Esophagus (tissue), 2 donors: ENCODE data around the gene VEPH1. TPM values are rescaled to one million over a fixed set of nuclear protein-coding genes. Genes with fewer than 3 reads are reported as not detected.

Source experiments
- H3K27ac ChIP-seq, 2 donors: one replicate each; pipeline ENCODE4 v1.5.1; 2013; ENCODE audit warnings: low read depth in 2 of 2, mild to moderate bottlenecking in 2 of 2, inconsistent platforms in 1 of 2, low read length in 1 of 2, moderate library complexity in 1 of 2
- H3K27me3 ChIP-seq, 2 donors: one replicate each; pipeline ENCODE4 v1.6.1; 2013; ENCODE audit warnings: low read length in 2 of 2, control low read depth in 1 of 2, mild to moderate bottlenecking in 1 of 2; ENCODE audit not compliant: insufficient read depth in 2 of 2, control insufficient read depth in 1 of 2
- H3K36me3 ChIP-seq, 2 donors: one replicate each; pipeline ENCODE4 v1.6.1; 2013; ENCODE audit warnings: low read length in 1 of 2; ENCODE audit not compliant: control insufficient read depth in 2 of 2, insufficient read depth in 2 of 2
- H3K4me1 ChIP-seq, 2 donors: one replicate each; pipeline ENCODE4 v1.6.1; 2013; ENCODE audit warnings: low read length in 1 of 2; ENCODE audit not compliant: control insufficient read depth in 2 of 2, insufficient read depth in 2 of 2
- H3K4me3 ChIP-seq, 2 donors: one replicate each; pipeline ENCODE4 v1.5.1; 2013; ENCODE audit warnings: low read length in 2 of 2, mild to moderate bottlenecking in 2 of 2, low read depth in 1 of 2, moderate library complexity in 1 of 2
- H3K9me3 ChIP-seq, 2 donors: one replicate each; pipeline ENCODE4 v1.6.1; 2013; ENCODE audit warnings: mild to moderate bottlenecking in 2 of 2, low read depth in 1 of 2, low read length in 1 of 2, moderate library complexity in 1 of 2; ENCODE audit not compliant: control insufficient read depth in 2 of 2, insufficient read depth in 1 of 2
- WGBS, 2 donors: extraction: QIAGEN DNeasy Blood & Tissue Kit; methylation state at CpG; one replicate each; pipeline ENCODE4 v1.1.7; 2013; 5-methylcytosine and 5-hydroxymethylcytosine counted together
- polyA plus RNA-seq, 2 donors: library from polyadenylated mRNA; stranded (reverse); fragments of 200-250 nt; gene quantifications; one replicate each; pipeline ENCODE4 v1.2.3, GENCODE V29; 2013
- donor health status: healthy with polysubstance abuse.
- donor health status: Bipolar disorder and iron deficiency.

Gene VEPH1
- polyA plus RNA-seq, 2 donors = 0.07 to 0.08 TPM

DNA sequence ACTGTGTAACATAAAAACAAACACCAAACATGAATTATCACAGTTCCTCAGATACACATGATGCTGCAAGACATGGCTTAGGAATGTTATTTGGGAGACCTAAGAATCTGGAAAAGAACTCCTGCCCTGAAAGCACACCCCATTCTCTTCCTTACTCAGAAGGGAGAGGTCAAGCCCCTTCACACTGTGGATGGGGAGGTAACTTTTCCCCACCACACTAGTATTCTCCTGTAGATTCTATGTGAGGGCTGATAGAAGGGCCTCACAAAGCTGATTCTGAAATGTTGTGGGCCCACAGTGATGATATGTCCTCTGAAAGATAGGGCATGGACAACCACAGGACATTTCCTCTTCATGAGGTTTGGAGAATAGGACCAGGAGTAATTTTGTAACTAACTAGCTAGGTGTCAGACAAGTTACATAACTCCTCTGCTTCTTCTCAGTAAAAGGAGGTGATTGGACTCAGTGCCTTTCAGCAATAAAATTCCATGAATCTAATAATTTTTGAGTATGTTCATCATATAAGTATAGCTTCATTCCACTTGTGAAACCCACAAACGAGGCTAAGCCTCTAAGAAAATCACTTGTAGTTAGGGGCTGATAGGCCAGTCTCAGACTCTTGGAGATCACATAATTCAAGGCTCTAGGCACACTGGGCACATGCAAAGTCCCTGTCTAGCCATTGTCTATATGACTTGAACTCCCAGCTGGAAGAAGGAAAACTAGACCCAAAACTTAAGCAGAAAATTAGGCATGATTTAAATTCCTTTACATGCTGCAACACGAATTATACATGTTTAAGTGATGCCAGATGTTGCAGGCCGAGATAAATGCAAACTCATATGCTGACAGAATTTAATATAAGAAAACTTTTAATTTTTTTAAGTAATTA is 59.1 kb downstream of the VEPH1 start:
- H3K27ac ChIP-seq = no peak overlapping the region
- H3K4me1 ChIP-seq = no peaks in the 10 kb centered on the region
- no peak overlapping the region for H3K4me3 ChIP-seq
- H3K27me3 ChIP-seq = no peaks in the 10 kb centered on the region
- H3K36me3 ChIP-seq = no peaks in the 10 kb centered on the region
- no peaks in the 10 kb centered on the region for H3K9me3 ChIP-seq
- WGBS, 2 donors = 47 to 56% methylated on average over 3 of the region's 3 CpGs

DNA sequence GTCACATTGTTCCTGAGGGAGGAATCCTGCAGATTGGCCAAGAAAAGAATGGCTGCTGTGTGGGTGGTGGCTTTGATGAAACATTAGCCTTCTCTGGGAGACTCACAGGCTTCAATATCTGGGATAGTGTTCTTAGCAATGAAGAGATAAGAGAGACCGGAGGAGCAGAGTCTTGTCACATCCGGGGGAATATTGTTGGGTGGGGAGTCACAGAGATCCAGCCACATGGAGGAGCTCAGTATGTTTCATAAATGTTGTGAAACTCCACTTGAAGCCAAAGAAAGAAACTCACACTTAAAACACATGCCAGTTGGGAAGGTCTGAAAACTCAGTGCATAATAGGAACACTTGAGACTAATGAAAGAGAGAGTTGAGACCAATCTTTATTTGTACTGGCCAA is 60.5 kb downstream of the VEPH1 start:
- Histone ChIP-seq H3K4me1 (no peaks in the 10 kb centered on the region), H3K27ac (no peak overlapping the region), H3K4me3 (no peak overlapping the region), H3K27me3 (peaks cover 0 to 2% of the 10 kb centered on the region in 2 donors), H3K36me3 (no peaks in the 10 kb centered on the region), H3K9me3 (no peaks in the 10 kb centered on the region)
- WGBS, 2 donors = 72 to 81% methylated on average over 2 of the region's 2 CpGs

DNA sequence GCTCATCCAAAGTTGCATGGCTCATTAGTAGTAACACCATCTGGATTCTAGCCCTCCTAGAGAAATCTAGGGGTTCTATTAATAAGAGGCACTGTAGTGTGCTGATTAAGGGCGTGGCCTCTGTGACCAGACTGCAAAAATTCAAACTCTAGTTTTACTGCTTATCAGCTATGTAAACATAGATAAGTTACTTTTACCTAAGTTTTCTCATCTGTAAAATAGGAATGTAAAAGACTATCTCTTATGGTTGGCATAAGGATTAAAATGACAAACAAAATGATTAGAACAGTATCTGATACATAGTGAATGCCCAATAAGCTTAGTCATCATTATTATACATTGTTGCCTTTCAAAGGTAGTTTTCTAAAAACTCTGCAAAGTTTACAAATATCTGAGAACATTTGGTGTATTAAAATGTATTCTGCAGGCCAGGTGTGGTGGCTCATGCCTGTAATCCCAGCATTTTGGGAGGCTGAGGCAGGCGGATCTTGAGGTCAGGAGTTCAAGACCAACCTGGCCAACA is 62.1 kb downstream of the VEPH1 start:
- Histone ChIP-seq H3K4me1 (peaks cover 0 to 4% of the 10 kb centered on the region in 2 donors), H3K36me3 (no peaks in the 10 kb centered on the region), H3K27ac (no peak overlapping the region), H3K4me3 (no peak overlapping the region), H3K9me3 (no peaks in the 10 kb centered on the region), H3K27me3 (peaks cover 2 to 3% of the 10 kb centered on the region in 2 donors)
- 78 to 85% methylated on average over 2 of the region's 2 CpGs for WGBS, 2 donors

DNA sequence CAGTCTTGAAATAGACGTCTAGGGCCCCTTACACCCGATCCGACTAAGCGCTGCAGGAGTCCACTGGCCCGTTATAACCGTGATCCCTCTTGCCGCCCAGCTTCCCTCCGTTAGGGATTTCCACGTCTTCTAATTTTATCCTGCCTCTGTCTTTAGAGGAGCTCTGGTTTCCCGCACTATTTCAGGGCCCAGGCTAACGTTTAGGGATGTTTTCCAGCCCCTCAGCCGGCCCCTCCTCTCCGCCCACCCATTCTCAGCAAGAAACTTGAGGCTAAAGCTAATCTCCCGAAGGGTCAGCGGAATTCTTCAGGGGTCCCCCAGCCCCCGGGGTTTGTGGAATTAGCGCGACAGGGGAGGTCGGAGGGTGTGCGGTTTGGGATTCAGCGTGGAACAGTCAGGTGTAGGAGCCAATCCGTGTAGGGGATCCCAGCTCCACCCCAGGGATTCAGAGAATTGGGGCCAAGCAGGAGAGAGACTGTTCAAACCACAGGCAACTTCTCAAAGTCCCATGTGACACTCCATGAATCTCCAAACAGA is 65.0 kb downstream of the VEPH1 start:
- Histone ChIP-seq H3K27me3 (peaks cover 2 to 3% of the 10 kb centered on the region in 2 donors), H3K36me3 (no peaks in the 10 kb centered on the region), H3K9me3 (no peaks in the 10 kb centered on the region), H3K27ac (no peak overlapping the region), H3K4me3 (peak overlapping the region; percentile 30 to 42), H3K4me1 (peaks cover 0 to 4% of the 10 kb centered on the region in 2 donors)
- 1 to 4% methylated on average over 22 of the region's 22 CpGs for WGBS, 2 donors

DNA sequence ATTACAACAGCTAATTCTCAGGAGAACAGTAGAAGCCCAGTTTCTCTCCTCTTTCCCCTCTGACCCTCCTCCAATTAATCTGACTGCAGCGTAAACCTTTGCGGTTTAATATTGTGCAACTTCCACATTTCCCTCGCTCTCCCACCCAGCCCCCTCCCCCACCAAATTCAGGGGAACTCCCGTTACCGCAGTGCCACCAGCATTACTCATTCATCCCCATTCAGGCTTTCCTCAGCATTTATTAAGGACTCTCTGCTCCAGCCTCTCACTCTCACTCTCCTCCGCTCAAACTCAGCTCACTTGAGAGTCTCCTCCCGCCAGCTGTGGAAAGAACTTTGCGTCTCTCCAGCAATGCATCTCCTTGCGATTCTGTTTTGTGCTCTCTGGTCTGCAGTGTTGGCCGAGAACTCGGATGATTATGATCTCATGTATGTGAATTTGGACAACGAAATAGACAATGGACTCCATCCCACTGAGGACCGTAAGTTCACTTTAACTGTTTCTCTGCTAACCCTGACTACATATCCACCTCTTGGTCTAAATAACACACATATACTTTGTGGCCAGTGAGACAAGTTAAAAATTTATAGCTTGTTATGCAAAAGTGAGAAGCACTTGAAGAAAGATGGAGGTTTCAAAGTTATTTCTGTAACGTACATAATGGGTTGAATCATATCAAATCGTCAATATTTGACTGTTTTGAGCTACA is 66.5 kb downstream of the VEPH1 start, which contains the start of gene PTX3:
TSS of gene PTX3 (plus strand) at position 268 of the 709 bp plus-strand sequence. CDS start at position 352, 84 bp downstream.
- Histone ChIP-seq H3K27me3 (peaks cover 2 to 3% of the 10 kb centered on the region in 2 donors), H3K9me3 (no peaks in the 10 kb centered on the region), H3K36me3 (no peaks in the 10 kb centered on the region), H3K4me1 (peaks cover 0 to 4% of the 10 kb centered on the region in 2 donors), H3K27ac (no peak within 1 kb of the TSS), H3K4me3 (peak within 1 kb of the TSS; percentile 30 to 42)
- WGBS, 2 donors = 9 to 10% methylated on average over 15 of the region's 15 CpGs

DNA sequence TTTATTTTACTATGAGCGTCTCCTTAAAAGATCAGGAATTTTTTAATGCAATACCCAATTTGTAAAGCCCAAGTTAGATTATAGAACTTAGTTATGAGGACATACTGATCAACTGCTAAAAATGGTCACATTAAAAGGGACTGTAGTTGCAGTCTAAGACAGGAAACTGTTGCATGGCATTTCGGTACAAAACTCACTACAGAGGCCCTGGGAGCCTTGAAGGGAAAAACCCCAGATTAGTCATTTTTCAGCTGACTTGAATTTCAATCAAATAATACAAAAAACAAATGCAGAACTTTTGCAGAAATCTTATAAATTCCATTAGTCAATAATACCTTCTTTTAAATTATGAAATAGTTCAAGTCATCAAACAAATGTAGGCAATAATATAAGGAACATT is 73.5 kb downstream of the VEPH1 start:
- Histone ChIP-seq H3K4me3 (no peak overlapping the region), H3K27me3 (no peaks in the 10 kb centered on the region), H3K36me3 (no peaks in the 10 kb centered on the region), H3K9me3 (peaks cover 0 to 4% of the 10 kb centered on the region in 2 donors), H3K27ac (no peak overlapping the region), H3K4me1 (no peaks in the 10 kb centered on the region)
- 67 to 69% methylated on average over 2 of the region's 2 CpGs for WGBS, 2 donors

DNA sequence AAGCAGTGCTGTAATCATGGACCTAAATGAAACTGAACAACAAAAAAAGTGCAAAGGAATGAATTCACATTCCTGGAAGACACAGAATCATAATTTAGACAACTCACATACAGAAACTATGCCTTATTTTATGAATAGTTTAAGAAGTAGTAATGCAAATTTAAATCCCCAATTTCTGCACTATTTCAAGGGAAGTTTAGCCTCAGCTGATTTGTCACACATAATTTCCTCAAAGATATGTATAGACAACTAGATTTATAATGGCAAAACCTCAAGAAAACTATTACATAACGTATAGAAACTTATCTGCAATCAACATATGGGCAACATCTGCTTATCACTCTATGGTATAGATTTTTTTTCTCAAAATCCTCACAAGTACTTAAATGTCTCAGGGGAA is 74.4 kb downstream of the VEPH1 start:
- no peak overlapping the region for H3K4me3 ChIP-seq
- peaks cover 0 to 4% of the 10 kb centered on the region in 2 donors for H3K9me3 ChIP-seq
- H3K4me1 ChIP-seq = no peaks in the 10 kb centered on the region
- 56 to 71% methylated on average over 1 of the region's 1 CpG for WGBS, 2 donors
- H3K27me3 ChIP-seq = no peaks in the 10 kb centered on the region
- H3K36me3 ChIP-seq = no peaks in the 10 kb centered on the region
- H3K27ac ChIP-seq = no peak overlapping the region

DNA sequence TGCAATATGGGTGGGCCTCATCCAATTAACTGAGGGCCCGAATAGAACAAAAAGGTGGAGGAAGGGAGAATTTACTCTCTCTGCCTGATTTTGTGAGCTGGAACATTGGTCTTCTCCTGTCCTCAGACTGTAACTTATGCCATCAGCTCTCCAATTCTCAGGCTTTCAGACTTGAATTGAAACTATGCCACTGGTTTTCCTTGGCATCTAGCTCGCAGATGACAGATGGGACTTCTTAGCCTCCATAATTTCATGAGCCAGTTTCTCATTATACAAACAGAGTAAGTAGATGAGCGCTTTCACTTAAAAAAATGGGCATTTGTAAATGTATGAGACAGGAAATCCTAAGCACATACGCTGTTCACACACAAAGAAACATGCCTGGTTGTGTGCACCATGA is 75.3 kb downstream of the VEPH1 start:
- H3K4me3 ChIP-seq = no peak overlapping the region
- no peak overlapping the region for H3K27ac ChIP-seq
- H3K9me3 ChIP-seq = peaks cover 0 to 4% of the 10 kb centered on the region in 2 donors
- no peaks in the 10 kb centered on the region for H3K4me1 ChIP-seq
- H3K36me3 ChIP-seq = no peaks in the 10 kb centered on the region
- WGBS, 2 donors = 75 to 83% methylated on average over 4 of the region's 4 CpGs
- no peaks in the 10 kb centered on the region for H3K27me3 ChIP-seq

DNA sequence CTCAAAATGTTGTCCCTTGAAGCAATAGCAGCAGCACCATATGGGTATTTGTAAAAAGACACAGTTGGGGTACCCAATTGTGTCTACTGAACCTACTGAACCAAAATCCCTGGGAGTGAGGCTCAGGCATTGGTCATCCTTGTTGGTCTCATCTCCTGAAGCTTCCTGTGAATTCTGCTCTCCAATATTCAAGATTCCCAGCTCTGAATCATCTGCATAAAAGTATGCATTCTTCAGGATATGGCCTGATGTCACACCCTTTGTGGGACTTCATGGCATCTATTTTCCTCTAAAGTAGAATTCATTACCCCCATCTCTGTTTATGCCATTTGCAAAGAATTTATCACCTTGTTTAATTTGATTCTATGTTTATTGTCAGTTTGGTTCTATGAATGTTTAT is 79.9 kb downstream of the VEPH1 start:
- Histone ChIP-seq H3K4me3 (no peak overlapping the region), H3K27me3 (no peaks in the 10 kb centered on the region), H3K27ac (no peak overlapping the region), H3K36me3 (no peaks in the 10 kb centered on the region), H3K4me1 (no peaks in the 10 kb centered on the region), H3K9me3 (peaks cover 0 to 4% of the 10 kb centered on the region in 2 donors)
